ENCODE results near the gene HS3ST4. TPM values are rescaled to one million over a fixed set of nuclear protein-coding genes. Genes with fewer than 3 reads are reported as not detected.
"Not testable (repeated sequence)": the region's sequence is repeated elsewhere in the genome, so short reads cannot be mapped to it uniquely, and the experiment has no call there.

The HS3ST4 gene
- total RNA-seq, 1 donor from 2014 or later, result 2.1 TPM

DNA sequence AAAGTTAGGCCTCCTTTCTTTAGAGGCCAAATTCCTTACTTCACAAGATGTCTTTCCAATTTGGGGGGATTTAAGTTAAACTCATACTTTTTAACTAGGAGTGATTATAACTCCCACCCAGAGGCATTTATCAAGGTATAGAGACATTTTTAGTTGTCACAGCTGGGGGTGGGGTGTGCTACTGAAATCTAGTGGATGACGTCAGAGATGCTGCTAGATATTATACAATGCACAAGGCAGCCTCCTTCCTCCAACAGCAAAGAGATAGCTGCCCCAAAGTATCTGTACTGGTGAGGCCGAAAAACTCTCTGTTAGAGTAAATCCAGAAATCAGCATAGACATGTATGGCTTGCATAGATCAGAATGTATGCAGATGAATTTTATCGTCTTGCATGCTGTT, 324.0 kb downstream of the HS3ST4 start:
- ATAC-seq, result no peak

DNA sequence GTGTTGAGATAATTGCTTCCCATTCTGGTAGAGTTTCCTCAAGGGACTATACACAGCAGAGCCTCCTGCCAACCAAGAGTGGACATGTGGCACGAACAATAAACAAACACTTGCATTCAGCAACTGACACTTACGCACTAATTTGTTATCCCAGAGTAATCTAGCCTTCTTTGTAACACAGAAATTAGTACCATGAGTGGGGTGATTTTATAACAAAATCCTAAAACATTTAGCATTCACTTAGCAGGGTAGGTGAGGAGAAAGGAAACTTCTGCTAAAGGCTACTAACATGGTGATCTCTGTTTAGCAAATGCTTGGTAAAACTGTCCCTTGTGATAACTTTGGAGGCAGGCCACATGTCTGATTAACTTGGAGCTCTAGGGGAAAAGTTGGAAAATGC, 325.2 kb downstream of the HS3ST4 start:
- ATAC-seq, result no peak

GRCh38 chr16:26019381-26020242, 327.9 kb downstream of the HS3ST4 start:
- ATAC-seq, result no peak

DNA sequence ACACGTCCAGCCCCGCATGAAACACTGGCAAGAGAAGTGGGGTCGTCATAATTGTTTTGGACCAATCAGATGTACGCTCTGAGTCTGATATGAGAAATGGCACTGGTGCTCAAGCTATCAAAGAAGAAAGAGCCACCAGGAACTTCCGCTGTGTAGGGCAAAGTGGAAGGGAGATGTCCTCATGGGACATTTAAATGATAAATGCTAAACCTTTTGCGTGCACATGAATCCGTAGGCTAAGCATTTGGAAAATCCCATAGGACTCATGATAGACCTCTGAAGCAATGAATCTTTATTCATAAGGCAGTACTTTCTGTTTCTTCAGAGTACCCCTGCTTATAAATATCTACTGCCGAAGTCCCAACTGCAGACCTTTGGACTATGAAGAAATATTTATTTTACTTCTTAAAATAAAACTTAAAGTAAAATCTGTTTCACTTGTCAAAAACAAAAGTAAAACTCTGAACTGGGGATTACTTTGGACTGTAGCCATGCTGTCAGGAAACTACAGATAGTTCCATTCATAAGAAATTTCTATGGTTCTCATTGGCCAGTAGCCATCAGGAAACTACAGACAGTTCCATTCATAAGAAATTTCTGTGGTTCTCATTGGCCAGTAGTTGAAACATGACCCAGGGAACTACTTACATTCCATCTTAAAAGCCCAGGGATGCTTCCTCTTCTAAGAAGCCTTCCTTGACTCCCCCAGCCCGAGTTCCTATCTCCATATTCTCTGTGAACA, 335.1 kb downstream of the HS3ST4 start:
- no peak for ATAC-seq

GRCh38 chr16:26031286-26031685, 339.5 kb downstream of the HS3ST4 start:
- no peak for ATAC-seq

GRCh38 chr16:26032661-26033060, 340.9 kb downstream of the HS3ST4 start:
- not testable (repeated sequence) for ATAC-seq

DNA sequence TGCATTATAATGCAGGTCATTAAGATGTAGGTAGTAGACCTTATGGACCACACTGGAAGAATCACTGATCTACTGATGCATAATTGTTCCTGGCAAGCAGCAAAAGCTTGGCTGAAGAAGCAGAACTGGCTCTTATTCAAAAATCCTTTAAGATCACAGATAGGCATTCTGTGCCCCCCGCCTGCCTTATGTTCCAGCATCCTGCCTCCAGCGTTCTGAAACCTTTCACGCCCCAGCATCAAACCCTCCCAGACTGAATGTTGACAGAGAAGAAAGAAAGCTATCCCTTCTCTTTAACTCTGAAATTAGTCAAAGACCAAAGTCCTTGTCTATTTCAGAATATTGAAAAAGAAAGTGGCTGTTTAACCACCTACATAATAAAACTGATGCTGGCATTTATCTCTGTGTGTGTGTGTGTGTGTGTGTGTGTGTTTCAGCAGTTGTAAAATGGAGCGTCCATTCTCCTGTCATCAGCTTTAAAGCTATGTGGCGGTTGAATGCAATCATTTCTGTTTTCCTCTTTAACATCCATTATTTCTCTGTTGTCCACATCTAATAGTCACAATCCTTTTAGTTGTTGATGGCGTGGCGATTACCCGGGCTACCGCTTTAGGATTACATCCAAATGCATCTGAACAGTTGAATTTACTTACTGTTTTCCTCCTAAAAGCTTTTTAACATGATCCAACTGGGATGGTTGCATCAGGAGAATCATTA, 350.4 kb downstream of the HS3ST4 start:
- ATAC-seq, result no peak

- ATAC-seq, result no peak
Observed at GRCh38 chr16:26050472-26050871, 358.7 kb downstream of the HS3ST4 start.

DNA sequence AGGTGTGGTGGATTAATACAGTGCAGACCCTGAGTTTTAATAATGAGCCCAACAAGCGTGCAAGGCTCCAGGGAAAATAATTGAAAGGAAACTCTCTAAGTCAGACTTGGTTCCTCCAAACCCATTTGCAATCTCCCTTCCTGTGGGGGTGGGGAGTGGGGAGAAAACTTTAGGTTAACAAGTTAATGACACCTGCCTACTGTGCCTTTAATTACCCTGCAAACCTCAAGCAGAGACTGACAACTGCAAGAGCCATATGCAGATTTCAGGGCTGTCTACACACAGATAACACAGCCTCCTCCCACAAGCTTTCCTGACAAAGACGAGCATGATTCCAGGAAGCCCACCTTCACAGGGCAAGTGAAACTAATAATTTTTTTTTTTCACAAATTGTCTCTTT, 359.3 kb downstream of the HS3ST4 start:
- no peak for ATAC-seq

DNA sequence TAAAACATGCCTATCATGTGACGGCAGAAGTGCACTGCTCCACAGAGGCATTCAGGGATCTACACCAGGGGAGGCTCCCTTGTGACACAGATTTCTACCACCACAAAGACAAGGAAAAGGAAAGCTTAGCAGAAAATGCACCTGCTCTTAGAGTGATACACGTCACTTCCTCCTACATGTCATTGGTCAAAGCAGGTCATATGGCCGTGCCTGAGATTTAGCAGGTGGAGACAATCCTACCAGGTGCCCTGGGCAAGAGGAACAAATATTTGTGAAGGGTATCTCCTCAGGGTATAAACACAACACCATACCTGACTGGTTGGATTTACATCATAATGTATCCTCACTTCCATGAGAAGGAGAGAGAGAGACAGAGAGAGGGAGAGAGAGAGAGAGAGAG, 362.1 kb downstream of the HS3ST4 start:
- no peak for ATAC-seq

DNA sequence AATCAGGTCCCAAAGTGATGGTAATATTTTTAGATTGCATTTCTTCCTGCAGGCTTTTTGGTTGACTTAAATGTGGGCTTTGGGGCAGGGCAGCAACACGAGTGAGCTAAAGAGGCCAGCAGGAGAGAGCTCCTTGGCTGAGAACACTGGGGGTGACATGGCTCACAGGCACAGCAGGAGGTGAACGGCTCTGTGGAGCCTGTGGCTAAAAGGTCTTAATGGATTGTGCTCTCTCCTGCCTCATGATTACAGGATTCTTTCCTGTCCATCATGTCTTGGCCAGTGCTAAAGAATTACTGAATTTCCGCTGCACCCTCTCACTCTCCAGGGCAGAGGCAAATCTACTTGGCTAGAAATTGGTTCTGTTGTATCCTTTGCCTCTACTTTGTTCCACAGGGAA, 366.6 kb downstream of the HS3ST4 start:
- no peak for ATAC-seq

GRCh38 chr16:26070302-26071100, 378.7 kb downstream of the HS3ST4 start:
- no peak for ATAC-seq

- ATAC-seq, result peak; percentile 58
Observed at GRCh38 chr16:26071101-26071866, 379.5 kb downstream of the HS3ST4 start.

DNA sequence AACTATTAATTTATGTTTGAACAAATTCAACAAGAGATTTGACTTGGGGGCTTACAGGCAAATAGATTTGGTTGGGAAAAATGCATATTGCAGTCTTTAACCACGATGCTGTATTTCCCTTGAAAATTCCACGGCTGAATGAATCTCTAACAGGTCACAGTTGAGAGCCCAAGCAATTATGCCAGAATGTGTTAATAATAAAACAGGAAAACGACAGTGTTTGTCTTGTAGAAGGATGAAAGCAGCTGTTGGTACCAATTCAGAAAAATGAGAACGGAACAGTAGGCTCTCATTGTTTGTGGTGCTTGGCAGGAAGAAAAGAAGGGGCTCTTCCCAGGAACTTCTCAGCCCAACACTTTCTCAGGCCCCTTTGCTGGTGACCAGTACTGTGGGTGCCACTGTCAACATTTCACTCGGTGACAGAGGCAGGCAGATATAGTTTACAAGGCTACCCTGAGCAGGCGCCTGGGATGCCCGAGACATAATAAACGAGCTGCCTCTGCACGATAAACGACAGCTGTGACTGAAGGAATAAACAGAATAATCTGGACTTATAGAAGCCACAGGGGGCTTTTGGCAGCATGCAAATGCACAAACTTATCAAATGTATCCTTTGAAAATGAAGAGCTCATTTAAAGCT, 387.1 kb downstream of the HS3ST4 start:
- no peak for ATAC-seq

GRCh38 chr16:26087091-26087490, 395.3 kb downstream of the HS3ST4 start:
- ATAC-seq, result no peak

DNA sequence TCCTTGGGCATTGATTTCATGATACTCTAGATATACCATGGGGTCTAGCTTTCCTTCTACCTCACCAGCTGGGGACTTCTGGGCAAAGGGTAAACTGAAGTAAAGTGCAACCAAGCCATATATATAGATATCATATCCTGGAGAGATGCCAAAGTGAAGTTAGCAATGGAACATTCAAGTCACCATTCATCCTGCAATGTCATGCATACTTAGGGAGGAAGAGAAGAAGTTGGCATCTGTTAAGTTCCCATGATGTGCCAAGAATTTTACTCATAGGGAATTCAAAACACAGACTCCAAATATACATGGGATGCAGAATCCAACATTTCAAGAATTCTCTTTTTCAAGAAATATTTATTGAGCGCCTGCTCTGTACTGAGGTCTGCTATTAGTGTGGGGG, 399.8 kb downstream of the HS3ST4 start:
- ATAC-seq, result no peak

DNA sequence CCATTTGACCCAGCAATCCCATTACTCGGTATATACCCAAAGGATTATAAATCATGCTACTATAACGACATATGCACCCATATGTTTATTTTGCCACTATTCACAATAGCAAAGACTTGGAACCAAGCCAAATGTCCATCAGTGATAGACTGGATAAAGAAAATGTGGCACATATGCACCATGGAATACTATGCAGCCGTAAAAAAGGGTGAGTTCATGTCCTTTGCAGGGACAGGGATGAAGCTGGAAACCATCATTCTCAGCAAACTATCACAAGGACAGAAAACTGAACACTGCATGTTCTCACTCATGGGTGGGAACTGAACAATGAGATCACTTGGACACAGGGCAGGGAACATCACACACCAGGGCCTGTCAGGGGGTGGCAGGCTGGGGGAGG, 406.4 kb downstream of the HS3ST4 start:
- ATAC-seq, result not testable (repeated sequence)

DNA sequence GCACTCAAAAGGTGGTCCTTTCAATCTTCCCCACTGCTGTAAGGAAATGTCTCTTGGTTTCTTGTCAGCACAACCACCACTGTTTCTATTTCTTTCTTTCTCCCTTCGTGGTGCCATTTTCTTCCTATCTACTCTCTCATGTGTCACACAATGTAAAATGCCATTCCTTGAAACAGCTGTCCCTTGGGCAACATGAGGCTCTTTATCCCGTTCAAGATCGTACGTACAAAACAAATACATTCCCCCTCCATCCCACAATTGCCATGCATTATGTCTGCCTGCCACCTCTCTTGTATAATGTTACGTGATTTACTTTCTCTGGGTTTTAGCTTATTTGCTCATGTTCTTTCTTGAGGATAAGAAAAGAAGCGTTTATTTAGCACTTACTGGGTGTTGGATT, 410.6 kb downstream of the HS3ST4 start:
- no peak for ATAC-seq

GRCh38 chr16:26108836-26109505, 417.2 kb downstream of the HS3ST4 start:
- ATAC-seq, result no peak

GRCh38 chr16:26111900-26112299, 420.1 kb downstream of the HS3ST4 start:
- no peak for ATAC-seq

GRCh38 chr16:26118575-26118974, 426.8 kb downstream of the HS3ST4 start:
- no peak for ATAC-seq
